BJ (cell line): Measurements from ENCODE around the gene COL6A2. TPM values are rescaled to one million over a fixed set of nuclear protein-coding genes. Genes with fewer than 3 reads are reported as not detected.

ENCODE experiments used
- CTCF ChIA-PET: fragments of 350-600 bp; formaldehyde crosslinking; extraction: SDS; loops from one replicate; lab custom pipeline; 2021; ENCODE audit warnings: antibody characterized with exemption, inconsistent platforms; lab: Yijun Ruan, JAX
- POLR2A ChIA-PET: fragments of 300-600 bp; sonication (Branson Sonifier 250); formaldehyde crosslinking; extraction: SDS; loops from one replicate; lab custom pipeline; 2021; ENCODE audit warnings: antibody characterized with exemption; lab: Charles Lee
- DNase-seq: peaks from one replicate; pipeline ENCODE4 v3.0.0-alpha.2; 2011; ENCODE audit warnings: low read depth
- H3K27me3 ChIP-seq: 2 replicates; pipeline ENCODE4 v1.6.0; 2011; ENCODE audit warnings: low read length; ENCODE audit not compliant: control insufficient read depth, insufficient read depth
- H3K36me3 ChIP-seq: 2 replicates; pipeline ENCODE4 v1.5.1; 2011; ENCODE audit warnings: low read length; ENCODE audit not compliant: control insufficient read depth, insufficient read depth
- H3K4me3 ChIP-seq: 2 replicates; pipeline ENCODE4 v1.5.1; 2011; ENCODE audit warnings: low read depth, mild to moderate bottlenecking, control low read depth, low read length
- polyA plus RNA-seq: library from polyadenylated mRNA; depleted of rRNA; stranded (reverse); fragments of >200 nt; gene quantifications from 2 replicates; pipeline ENCODE4 v1.2.3, GENCODE V29; 2011
- TF ChIP-seq, protein P1 (sequence below): IDR thresholded peaks from 2 replicates; pipeline ENCODE4 v1.5.1; 2011; ENCODE audit warnings: low read depth, mild to moderate bottlenecking, control low read depth, inconsistent platforms, low read length, moderate library complexity; ENCODE audit not compliant: insufficient read depth

The COL6A2 gene
- polyA plus RNA-seq, 1 experiment, result 665 TPM

GRCh38 chr21:46065215-46065913 is 32.5 kb upstream of the COL6A2 start:
- POLR2A ChIA-PET, result no interaction called here
- TF ChIP-seq, protein P1, sequence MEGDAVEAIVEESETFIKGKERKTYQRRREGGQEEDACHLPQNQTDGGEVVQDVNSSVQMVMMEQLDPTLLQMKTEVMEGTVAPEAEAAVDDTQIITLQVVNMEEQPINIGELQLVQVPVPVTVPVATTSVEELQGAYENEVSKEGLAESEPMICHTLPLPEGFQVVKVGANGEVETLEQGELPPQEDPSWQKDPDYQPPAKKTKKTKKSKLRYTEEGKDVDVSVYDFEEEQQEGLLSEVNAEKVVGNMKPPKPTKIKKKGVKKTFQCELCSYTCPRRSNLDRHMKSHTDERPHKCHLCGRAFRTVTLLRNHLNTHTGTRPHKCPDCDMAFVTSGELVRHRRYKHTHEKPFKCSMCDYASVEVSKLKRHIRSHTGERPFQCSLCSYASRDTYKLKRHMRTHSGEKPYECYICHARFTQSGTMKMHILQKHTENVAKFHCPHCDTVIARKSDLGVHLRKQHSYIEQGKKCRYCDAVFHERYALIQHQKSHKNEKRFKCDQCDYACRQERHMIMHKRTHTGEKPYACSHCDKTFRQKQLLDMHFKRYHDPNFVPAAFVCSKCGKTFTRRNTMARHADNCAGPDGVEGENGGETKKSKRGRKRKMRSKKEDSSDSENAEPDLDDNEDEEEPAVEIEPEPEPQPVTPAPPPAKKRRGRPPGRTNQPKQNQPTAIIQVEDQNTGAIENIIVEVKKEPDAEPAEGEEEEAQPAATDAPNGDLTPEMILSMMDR, result no peak
- CTCF ChIA-PET, result interaction anchor here (0.8 to 1.2 kb wide), 4 partner anchors 9 to 27 kb away, joined by 3 read pairs; no protein-coding TSS in a partner anchor
- H3K4me3 ChIP-seq, result no peak overlapping the region
- DNase-seq, result no peak
- no peaks in the 10 kb centered on the region for H3K27me3 ChIP-seq
- no peaks in the 10 kb centered on the region for H3K36me3 ChIP-seq

DNA sequence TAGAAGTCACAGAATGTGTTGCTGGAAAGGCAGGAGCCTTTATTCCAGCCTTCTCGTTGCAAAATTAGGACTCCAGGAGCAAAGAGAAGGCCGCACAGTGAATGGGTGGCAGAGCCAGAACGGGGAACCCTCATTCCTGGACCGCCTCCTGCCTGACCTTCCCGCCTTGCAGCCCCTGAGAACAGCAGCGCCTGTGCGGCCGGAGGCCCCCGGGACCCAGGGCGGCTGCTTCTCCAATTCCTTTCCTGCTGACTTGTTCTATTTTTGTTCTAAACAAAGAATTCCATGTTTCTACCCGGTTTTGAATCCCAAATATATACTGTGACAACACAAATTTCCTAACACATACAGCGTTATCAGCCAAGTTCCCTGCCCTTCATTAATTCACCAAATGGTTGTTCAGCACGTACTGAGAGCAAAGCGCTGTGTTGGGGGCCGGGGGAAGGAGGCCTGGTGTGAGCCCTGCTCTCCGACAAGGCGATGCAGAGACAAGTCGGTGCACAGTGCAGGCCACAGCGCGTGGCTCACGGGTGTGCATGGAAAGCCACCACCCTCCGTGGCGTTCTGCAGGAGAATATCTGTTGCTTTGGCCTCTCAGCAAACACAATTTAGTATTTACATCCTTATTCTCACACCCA is 31.9 kb upstream of the COL6A2 start:
- CTCF ChIA-PET, result interaction anchor here (0.8 to 1.5 kb wide), 7 partner anchors 9 to 96 kb away, joined by 3 to 4 read pairs (median 3); no protein-coding TSS in a partner anchor
- TF ChIP-seq, protein P1, result no peak
- H3K4me3 ChIP-seq, result no peak overlapping the region

GRCh38 chr21:46066591-46067331 is 31.2 kb upstream of the COL6A2 start:
- no peak overlapping the region for H3K4me3 ChIP-seq
- no peak for DNase-seq
- POLR2A ChIA-PET, result no interaction called here
- CTCF ChIA-PET, result interaction anchor here (0.9 to 1.5 kb wide), 4 partner anchors 10 to 97 kb away, joined by 3 to 4 read pairs (median 4); no protein-coding TSS in a partner anchor
- no peaks in the 10 kb centered on the region for H3K36me3 ChIP-seq
- TF ChIP-seq, protein P1, result no peak
- no peaks in the 10 kb centered on the region for H3K27me3 ChIP-seq

More for the DNA sequence above, 31.9 kb upstream of the COL6A2 start:
- POLR2A ChIA-PET, result no interaction called here
- Histone ChIP-seq H3K27me3 (no peaks in the 10 kb centered on the region), H3K36me3 (no peaks in the 10 kb centered on the region)
- no peak for DNase-seq

- no peaks in the 10 kb centered on the region for H3K36me3 ChIP-seq
- H3K4me3 ChIP-seq, result no peak overlapping the region
- TF ChIP-seq, protein P1, result no peak
- H3K27me3 ChIP-seq, result no peaks in the 10 kb centered on the region
- no peak for DNase-seq
- ChIA-PET CTCF (interaction anchor here (1.2 to 1.5 kb wide), 3 partner anchors 11 to 98 kb away, joined by 3 to 4 read pairs (median 4); no protein-coding TSS in a partner anchor), POLR2A (no interaction called here)
Measured at GRCh38 chr21:46067505-46068201, 30.3 kb upstream of the COL6A2 start.
